NCI-H1105 treated with DMSO at 0.1 percent for 48 hours (cell line): Measurements from ENCODE around the gene DGKI.
"Not testable (repeated sequence)": the region's sequence is repeated elsewhere in the genome, so short reads cannot be mapped to it uniquely, and the experiment has no call there.

Experiments
- DNase-seq: peaks from one replicate; lab custom pipeline; 2025; lab: John Stamatoyannopoulos, UW

DGKI gene

DNA sequence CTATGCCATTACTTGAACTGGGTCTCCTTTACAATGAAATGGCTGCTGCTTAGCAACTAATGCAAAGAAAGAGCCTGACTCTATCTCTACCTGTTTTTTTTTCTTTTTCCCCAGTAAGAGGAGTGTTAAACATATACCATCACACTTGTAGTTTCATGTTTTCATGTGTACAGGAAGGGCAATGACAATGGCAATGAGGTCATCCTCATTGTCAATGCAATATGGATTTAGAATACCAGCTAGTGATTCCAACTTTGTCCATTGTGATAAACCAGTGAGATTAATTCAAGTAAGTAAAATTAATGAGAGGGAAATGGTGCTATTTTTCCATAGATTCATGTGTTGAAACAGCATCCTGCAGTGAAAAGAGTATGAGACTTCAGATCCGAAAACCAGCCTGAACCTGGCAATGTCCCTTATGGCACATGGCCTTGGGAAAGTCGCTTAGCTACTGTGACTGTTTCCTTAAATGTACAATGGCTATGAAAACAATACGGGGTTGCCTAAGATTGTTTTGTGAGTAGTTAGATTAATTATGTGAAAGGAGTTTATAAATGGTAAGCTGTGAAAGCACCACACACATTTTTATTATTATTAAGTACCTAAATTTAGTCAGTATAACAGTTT lies 11.2 kb downstream of the DGKI start:
- no peak for DNase-seq

DNA sequence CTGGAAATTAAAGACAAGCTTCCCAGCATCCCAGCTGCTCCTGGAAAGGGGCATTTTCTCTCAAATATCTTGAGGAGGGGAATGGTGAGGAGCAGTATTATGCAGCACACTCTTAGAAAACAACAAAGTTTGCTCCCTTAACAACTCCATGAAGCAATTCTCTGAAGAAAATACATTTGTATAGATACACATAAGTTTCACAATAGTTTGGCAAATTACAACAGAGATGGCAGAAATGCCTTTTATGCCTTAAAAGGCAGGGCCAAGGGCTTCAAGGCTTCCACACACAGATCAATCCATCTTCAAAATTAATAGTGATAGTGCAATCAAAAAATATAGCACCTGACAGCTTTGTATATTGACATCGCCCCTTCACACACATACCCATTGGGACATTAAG lies 12.2 kb downstream of the DGKI start:
- no peak for DNase-seq

DNA sequence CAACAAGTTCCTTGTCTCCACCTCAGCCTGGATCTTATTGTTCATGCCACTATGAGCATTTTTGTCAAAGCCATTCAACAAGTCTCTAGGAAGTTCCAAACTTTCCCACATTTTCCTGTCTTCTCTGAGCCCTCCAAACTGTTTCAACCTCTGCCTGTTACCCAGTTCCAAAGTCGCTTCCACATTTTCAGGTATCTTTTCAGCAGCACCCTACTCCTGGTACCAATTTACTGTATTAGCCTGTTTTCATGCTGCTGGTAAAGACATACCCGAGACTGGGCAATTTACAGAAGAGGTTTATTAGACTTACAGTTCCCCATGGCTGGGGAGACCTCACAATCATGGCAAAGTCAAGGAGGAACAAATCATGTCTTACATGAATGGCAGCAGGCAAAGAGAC lies 13.8 kb downstream of the DGKI start:
- DNase-seq: not testable (repeated sequence)

DNA sequence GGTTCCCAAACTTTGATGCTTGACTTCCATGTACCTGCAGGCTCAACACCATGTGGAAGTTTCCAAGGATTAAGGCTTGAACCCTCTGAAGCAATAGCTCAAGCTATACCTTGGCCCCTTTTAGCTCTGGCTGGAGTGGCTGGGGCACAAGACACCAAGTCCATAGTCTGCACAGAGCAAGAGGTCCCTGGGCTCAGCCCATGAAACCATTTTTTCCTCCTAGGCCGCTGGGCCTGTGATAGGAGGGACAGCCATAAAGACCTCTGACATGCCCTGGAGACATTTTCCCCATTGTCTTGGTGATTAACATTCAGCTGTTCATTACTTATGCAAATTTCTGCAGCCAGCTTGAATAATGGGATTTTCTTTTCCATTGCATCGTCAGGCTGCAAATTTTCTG lies 14.4 kb downstream of the DGKI start:
- DNase-seq: no peak

DNA sequence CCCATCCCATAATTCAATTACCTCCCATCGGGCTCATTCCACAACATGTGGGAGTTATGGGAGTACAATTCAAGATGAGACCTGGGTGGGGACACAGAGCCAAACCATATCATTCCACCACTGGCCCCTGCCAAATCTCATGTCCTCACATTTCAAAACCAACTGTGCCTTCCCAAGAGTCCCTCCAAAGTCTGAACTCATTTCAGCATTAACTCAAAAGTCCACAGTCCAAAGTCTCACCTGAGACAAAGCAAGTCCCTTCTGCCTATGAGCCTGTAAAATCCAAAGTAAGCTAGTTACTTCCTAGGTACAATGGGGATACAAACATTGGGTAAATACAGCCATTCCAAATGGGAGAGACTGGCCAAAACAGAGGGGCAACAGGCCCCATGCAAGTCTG lies 15.2 kb downstream of the DGKI start:
- not testable (repeated sequence) for DNase-seq

DNA sequence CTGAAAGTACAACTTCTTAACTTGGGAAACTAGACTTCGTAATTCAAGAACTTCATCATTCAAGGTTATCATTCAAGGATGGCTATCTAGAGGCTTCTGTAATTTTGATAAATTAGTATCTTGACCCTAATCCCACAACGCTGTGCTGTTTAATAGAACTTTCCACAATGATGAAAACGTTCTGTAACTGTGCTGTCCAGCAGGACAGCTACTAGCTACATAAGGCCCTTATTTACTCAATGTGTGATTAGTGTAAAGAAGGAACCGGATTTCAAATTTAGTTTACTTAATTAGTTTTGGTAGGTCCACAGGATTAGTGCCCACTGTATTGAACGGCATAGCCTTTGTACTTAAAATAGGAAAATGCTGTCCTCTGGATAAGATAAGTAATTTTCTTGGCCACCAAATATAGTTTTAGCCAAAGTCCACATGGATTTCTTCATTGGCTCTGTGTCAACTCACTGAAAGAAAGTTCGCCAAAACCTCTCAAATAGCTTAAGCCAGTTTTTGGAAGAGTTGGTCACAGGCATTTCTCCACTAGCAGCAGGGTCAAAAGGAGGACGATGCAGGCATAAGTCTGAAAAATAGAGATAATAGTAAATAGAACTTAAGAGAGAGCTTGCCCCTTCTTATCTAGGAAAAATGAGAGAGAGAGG lies 17.3 kb downstream of the DGKI start:
- DNase-seq: no peak

DNA sequence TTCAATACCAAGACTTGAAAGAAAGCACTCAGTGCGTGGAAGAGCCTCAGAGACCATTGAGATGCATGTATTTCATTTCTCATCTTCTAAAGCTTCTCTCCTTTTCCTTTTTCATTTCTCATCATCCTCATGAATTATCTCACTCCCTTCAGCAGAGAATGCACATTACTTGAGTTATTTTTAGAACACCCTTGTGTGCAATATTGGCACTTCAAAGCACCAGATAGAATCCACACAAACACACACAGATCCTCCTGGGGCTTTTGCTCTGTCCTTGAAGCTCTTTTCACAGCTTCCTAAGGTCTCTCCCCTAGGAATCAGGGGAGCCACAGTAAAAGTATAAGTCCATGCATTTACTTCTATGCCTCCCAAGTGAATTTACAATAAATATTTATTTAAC lies 18.3 kb downstream of the DGKI start:
- DNase-seq: no peak

DNA sequence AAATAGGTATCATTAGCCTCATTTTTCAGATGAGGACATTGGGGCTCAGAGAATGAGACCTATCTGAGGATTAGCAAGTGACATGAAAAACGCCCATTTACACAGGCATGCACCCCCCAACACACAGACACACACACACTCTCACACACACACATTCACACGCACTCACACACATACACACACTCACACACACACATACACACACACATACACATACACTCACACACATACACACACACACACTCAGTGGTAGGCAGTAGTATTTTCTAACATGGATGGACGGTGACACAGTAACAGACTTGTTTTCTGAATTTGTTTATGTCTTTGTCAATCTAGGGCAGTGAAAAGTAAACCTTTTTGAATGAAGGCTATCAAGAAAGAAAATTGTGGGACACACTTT lies 21.3 kb downstream of the DGKI start:
- no peak for DNase-seq

DNA sequence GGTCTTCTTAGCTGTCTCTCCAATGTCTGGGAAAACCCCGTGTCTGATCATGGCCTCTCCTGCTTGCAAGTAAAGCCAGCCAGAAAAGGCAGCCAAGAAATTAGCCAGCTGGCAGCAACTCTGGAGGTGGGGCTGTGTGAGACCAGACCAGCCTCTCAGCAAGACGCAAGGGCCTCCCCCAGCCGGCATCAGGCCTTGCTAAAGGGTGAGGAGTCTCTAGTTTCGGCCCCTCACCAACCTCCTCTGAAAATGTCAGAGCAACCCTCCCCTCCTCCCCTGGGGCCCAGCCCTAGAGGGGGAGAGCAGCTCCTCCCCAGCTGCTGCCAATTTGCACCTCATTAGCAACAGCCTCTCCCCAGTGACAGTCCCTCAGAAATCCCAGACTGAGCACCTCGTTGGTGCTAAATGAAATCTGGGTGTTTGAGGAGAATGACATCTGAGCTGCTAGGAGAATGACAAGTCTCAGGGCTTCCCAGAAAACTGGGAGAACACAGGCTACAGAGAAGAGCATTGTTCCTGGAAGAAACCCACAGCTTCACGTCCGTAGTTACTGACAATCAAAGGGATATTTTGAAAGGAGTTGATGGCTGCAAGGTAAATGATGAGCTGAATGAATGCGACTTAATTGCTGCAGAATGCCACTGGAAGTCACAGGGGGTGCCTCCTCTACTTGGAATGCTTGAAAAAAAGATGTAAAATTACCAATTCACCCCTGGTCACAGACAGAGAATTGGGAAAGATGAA lies 25.9 kb downstream of the DGKI start:
- DNase-seq: peak; percentile 93

DNA sequence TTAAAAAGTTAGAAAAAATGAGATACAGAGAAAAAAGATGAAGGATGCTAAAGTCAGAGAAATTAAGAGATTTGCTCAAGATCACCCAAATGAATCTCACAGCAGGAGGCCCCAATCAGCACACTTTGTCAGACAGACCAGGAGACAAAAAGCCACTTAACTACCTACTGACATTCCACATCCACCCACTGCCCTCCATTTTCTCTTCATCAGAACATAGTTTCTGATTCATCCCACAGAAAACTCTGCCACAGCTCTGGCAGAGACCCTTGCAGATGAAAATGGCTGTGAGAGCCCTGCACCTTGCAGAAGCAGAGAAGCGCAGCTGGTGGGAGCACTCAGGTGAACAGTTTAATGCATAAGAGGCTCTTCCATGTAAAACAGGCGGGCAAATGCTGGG lies 26.6 kb downstream of the DGKI start:
- peak; percentile 90 for DNase-seq

DNA sequence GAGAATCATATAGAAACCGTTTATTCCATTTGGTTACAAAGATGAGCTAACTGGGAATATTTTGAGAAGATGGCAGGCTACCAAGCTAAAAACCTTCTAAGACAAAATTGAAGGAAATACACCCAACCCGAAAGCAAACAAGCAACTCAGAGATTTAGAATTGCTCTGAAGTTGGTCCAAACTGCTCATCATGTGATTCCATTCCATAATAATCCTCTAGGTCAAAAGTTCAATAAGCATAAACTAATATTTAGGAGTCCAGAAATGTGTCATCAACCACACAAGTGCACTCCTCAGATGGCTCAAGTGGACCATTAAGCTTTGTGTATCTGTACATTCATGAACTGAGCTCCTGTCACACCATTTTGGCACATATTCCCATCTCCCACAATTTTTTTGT lies 28.7 kb downstream of the DGKI start:
- DNase-seq: no peak

DNA sequence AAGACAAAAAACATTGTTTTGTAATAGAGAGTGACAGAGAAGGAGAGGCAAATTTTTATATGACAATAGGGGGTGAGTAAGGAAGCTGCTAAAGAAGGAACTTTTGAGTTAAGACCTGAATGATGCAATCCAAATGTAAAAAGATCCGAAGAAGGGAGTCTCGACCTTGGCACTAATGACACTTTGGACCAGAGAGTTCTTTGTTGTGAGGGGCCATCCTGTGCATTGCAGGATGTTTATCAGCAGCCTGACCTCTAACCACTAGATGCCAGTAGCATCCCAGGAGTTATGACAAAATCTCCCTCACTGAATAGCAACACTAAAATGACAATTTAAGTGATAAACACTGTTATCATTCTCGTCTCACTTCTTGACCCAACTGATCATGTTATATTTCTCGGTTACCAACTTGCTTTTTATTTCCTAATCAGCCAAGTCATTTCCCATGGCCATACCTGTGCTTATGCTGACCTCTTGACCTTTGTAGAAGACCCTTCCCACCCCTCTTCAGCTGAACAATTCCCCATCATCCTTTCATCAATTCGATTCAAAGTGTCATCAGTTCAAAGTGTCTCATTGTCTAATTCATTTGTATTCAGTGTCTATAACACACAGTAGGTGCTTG lies 30.0 kb downstream of the DGKI start:
- DNase-seq: peak; percentile 4

DNA sequence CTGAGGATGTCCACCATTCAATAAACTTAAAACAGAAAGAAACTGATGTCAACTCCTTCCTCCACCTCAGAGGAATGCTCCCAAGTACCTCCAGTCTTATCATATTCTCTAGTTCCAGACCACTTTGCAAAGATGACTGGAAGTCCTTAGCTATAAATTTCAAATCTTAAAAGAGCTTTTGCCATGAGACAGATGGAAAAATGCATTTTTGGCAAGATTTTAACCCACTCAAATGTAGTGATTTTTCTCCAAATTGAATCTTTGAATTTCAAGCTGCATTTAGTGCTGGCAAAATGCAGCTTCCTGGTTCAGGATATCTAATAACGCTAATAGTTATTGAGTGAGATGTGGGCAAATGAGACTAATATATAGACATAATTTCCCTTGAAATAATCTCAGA lies 33.2 kb downstream of the DGKI start:
- DNase-seq: no peak

DNA sequence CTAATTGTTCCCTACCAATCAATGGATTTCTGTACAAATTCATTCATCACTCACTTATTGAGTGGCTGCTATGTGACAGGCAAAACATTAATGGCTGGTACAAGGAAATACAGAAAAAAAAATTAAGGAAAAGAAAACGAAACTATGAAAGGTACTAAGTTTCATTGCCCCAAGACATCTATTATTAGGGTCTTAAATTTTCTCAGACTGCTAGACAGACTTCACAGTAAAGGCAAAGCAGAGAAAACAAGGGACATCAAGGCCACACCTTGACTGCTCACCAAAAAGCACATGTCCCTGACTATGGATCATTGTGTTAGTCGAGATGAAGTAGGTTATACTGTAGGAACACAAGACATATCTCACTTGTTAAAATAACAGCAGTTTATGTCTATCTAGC lies 36.5 kb downstream of the DGKI start:
- DNase-seq: no peak

DNA sequence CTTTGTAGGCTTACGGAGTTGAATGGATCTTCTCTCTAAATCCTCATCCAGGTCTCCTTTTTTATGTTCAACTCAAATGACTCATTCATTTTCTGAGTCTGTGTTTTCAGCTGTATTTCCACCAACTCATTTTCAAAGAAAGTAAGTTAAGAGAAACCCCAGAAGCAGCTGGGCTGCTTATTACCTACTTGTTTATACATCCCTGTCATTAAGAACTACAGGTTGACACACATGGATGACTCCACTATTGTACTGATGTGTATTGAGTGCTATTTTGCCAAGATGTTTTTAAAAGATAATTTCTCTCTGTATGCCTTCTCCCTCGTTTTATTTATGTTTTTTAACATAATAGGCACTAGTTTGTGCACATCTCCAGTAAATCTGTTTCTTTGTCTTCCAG lies 41.9 kb downstream of the DGKI start:
- DNase-seq: peak; percentile 93

DNA sequence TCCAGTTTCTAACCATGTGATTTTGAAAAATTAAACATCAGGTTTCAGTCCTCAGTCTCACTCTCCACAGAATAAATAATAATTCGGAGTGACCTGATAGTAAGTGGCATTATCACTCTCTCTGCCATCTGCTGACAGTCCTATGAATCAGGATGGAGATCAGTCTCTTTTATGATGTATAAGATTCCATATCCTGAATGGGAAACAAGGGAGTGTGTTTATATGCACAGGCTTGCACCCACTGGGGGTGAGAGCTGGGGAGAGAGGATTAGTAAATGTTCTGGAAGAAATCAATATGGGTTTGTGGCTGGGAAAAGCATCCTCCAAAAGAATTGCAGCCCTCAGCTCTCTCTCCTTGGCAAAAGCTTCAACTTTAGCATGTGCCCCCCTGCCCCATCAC lies 45.3 kb downstream of the DGKI start:
- DNase-seq: no peak

DNA sequence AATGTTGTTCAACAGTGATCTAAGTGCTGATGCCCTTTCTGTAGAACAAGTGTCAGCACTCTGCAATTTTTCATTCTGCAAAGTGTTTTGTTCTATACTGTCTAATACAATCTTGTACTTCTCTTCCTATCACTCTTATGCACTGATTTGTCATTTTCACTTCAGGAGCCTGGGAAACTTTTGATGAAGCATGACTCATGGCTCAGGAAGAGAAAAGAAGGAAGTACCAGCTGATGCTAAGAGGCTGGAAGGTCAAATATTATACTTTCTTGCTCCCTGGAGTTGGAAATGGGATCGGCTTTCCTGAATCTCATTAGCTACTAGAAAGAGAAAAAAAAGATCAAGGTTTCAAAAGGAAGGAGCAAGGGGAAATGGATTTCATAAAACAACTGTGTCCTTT lies 45.8 kb downstream of the DGKI start:
- no peak for DNase-seq

DNA sequence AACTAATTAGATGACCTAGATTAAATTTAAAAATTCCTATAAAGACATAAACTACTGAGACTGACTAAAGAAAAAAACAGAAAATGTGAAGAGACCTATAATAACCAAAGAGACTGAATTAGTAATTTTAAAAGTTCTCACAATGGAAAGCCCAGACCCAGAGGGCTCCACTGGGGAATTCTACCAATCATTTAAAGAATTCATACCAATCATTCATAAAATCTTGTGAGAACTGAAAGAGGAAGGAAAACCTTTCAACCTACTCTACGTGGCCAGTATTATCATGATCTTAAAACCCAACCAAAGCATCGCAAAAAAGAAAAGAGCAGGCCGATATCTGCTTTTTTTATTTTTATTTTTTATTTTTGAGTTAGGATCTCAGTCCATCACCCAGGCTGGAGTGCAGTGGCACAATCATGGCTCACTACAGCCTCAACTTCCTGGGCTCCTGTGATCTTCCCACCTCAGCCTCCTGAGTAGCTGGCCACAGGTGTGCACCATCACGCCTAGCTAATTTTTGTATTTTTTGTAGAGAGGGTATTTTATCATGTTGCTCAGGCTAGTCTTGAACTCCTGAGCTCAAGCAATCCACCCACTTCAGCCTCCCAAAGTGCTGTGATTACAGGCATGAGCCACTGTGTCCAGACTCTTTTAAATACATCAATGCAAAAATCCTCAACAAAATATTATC lies 48.6 kb downstream of the DGKI start:
- DNase-seq: no peak

DNA sequence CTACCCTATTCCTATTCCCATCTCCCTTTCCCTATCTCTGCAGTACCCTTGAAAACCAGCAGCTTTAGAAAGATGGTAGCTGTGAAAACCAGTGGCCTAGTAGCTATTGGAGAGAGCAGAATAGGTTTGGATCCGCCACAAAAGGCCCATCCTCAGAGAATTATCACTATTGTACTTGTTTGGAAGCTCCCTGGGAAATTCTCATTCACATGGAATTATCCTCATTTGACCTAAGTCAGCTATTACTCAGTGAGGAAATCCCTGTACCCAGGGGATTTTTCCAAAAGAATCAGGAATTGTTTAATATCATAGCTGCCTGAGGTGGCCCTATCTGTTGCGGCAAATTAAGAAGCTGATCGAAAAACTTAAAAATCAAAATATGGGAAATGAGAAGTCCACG lies 51.6 kb downstream of the DGKI start:
- no peak for DNase-seq

DNA sequence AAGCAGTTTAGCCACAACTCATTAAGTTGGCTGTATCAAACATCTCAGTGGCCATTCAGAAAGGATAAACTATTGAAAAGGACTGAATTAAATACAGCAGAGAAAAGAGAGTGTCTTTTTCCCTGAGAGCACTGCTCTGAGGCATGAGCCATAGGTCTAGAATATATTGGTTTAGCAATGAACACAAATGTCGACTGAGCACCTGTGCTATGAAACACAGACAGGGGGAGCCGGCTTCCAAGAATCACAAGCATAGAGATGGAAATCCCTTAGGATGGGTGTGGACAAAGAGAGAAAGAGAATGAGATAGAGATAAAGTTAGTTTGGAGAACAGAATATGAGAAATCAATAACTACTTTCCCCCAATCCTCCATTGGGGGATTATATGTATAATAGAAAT lies 54.8 kb downstream of the DGKI start:
- peak; percentile 17 for DNase-seq

DNA sequence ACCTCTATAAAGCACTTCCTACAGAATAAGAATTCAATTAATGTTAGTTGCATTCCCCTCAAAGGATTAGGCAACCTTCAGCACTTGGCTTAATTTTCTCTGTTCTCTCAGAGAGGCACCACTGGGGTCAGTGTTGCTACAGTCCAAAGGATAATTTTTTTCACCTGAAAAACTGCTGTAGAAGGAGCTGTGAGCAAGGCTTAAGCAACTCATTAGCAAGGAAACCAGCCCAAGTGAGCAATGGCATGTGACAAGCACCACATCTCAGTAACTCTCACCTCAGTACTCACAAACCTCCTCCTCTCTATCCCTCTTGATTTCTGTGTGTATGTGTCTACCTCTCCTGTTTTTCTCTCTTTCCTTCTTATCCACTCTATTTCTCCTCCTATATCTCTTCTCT lies 55.9 kb downstream of the DGKI start:
- no peak for DNase-seq

DNA sequence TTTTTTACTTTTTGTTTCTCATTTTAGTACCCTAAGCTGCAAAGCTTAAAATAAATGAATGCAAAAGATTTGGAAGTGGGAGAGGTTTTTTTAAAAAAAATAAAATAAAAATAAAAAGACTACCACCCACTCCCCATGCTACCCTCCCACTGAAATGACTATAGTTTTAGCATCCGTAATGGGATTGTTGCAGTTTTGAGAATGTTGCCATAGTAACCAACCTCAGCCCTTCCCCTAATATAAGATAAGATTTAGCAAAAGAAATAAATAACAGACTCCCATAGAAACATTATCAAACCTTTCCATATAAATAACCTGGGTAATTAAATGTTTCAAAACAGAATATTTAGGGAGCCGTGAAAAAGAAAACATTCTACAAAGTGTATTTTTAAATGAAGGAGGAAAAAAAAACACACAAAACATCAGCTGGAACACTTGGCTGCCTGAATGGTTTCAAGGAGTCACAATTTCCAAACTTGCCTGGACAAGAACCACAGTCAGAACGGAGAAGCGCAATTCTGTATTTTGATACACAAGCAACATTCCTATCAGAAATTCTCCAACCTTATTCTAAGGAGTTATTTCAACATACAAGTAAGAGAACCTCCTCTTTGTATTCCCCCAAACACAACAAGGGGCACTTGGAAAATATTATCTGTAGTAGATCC lies 57.4 kb downstream of the DGKI start:
- peak; percentile 74 for DNase-seq
